ENCODE measurements around the gene TAOK3.

TAOK3 gene

DNA sequence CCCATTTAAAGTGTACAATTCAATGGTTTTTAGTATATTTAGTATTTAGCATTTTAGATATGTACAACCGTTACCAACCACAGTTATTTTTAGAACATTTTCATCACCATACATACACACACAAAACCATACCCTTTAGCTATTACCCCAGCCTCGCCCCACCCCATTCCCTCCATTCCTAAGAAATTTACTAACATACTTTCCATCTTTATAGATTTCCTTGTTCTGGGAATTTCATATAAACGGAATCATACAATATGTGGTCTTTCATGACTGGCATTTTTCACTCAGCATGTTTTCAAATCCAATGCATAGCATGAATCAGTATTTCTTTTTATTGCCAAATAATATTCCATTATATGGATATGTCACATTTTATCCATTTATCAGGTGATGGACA lies 101.5 kb downstream of the TAOK3 start:
- Histone ChIP-seq H3K4me1 (ENCODE audit: low read length) (no peaks in the 10 kb centered on the region), H4K20me1 (ENCODE audit: insufficient read depth, low read length) (no peaks in the 10 kb centered on the region), H2AFZ (ENCODE audit: low read length) (no peak overlapping the region), H3K79me2 (ENCODE audit: low read length) (no peaks in the 10 kb centered on the region), H3K27me3 (replicated peaks; ENCODE audit: insufficient read depth, low read length) (no peaks in the 10 kb centered on the region), H3K4me3 (ENCODE audit: low read length) (no peak overlapping the region), H3F3A (ENCODE audit: insufficient read depth, low read length) (no peaks in the 10 kb centered on the region), H3K4me2 (ENCODE audit: low read depth, low read length) (no peak overlapping the region), H3K36me3 (replicated peaks; ENCODE audit: insufficient read depth, low read length) (no peaks in the 10 kb centered on the region), H3K9me2 (replicated peaks; ENCODE audit: insufficient read depth, low read length) (no peaks in the 10 kb centered on the region), H3K9ac (ENCODE audit: low read length) (no peak overlapping the region), H3K9me3 (replicated peaks; ENCODE audit: insufficient read depth, low read length) (no peaks in the 10 kb centered on the region), H3K27ac (ENCODE audit: low read length) (no peak overlapping the region)
- DNase-seq = no peak
- TF ChIP-seq EZH2 (optimal IDR thresholded peaks at IDR 0.05; ENCODE audit: low read depth, low read length) = no peak
- TF ChIP-seq EZH2phosphoT487 (IDR thresholded peaks at IDR 0.05; ENCODE audit: low read length) = no peak
- TF ChIP-seq CTCF (IDR thresholded peaks at IDR 0.05; ENCODE audit: low read length) = no peak

- Histone ChIP-seq H3F3A (ENCODE audit: insufficient read depth, low read length) (no peaks in the 10 kb centered on the region), H2AFZ (ENCODE audit: low read length) (no peak overlapping the region), H3K9ac (ENCODE audit: low read length) (no peak overlapping the region), H3K9me2 (replicated peaks; ENCODE audit: insufficient read depth, low read length) (no peaks in the 10 kb centered on the region), H3K36me3 (replicated peaks; ENCODE audit: insufficient read depth, low read length) (no peaks in the 10 kb centered on the region), H3K9me3 (replicated peaks; ENCODE audit: insufficient read depth, low read length) (no peaks in the 10 kb centered on the region), H3K4me1 (ENCODE audit: low read length) (no peaks in the 10 kb centered on the region), H3K79me2 (ENCODE audit: low read length) (no peaks in the 10 kb centered on the region), H3K27me3 (replicated peaks; ENCODE audit: insufficient read depth, low read length) (no peaks in the 10 kb centered on the region), H3K4me3 (ENCODE audit: low read length) (no peak overlapping the region), H4K20me1 (ENCODE audit: insufficient read depth, low read length) (no peaks in the 10 kb centered on the region), H3K4me2 (ENCODE audit: low read depth, low read length) (no peak overlapping the region), H3K27ac (ENCODE audit: low read length) (no peak overlapping the region)
- no peak for DNase-seq
- TF ChIP-seq EZH2phosphoT487 (IDR thresholded peaks at IDR 0.05; ENCODE audit: low read length) (no peak), EZH2 (optimal IDR thresholded peaks at IDR 0.05; ENCODE audit: low read depth, low read length) (no peak), CTCF (IDR thresholded peaks at IDR 0.05; ENCODE audit: low read length) (no peak)
Measured at GRCh38 chr12:118269806-118270205, 102.9 kb downstream of the TAOK3 start.

GRCh38 chr12:118259079-118259478 lies 113.6 kb downstream of the TAOK3 start:
- H3K4me1 ChIP-seq (ENCODE audit: low read length) = no peaks in the 10 kb centered on the region
- no peaks in the 10 kb centered on the region for H3K79me2 ChIP-seq (ENCODE audit: low read length)

More at GRCh38 chr12:118259079-118259478, 113.6 kb downstream of the TAOK3 start:
- no peaks in the 10 kb centered on the region for H3K27me3 ChIP-seq (replicated peaks; ENCODE audit: insufficient read depth, low read length)
- no peaks in the 10 kb centered on the region for H3K9me3 ChIP-seq (replicated peaks; ENCODE audit: insufficient read depth, low read length)
- DNase-seq = no peak
- no peaks in the 10 kb centered on the region for H3K36me3 ChIP-seq (replicated peaks; ENCODE audit: insufficient read depth, low read length)
- H3K4me2 ChIP-seq (ENCODE audit: low read depth, low read length) = no peak overlapping the region
- H3K9me2 ChIP-seq (replicated peaks; ENCODE audit: insufficient read depth, low read length) = no peaks in the 10 kb centered on the region
- H3K9ac ChIP-seq (ENCODE audit: low read length) = no peak overlapping the region
- TF ChIP-seq EZH2phosphoT487 (IDR thresholded peaks at IDR 0.05; ENCODE audit: low read length) (no peak), CTCF (IDR thresholded peaks at IDR 0.05; ENCODE audit: low read length) (no peak), EZH2 (optimal IDR thresholded peaks at IDR 0.05; ENCODE audit: low read depth, low read length) (no peak)
- H3K4me3 ChIP-seq (ENCODE audit: low read length) = no peak overlapping the region
- H4K20me1 ChIP-seq (ENCODE audit: insufficient read depth, low read length) = no peaks in the 10 kb centered on the region
- H3F3A ChIP-seq (ENCODE audit: insufficient read depth, low read length) = no peaks in the 10 kb centered on the region
- H3K27ac ChIP-seq (ENCODE audit: low read length) = no peak overlapping the region
- no peak overlapping the region for H2AFZ ChIP-seq (ENCODE audit: low read length)
